Astrocyte (in vitro differentiated cells and primary cell): ENCODE data around the gene MEP1A.

Experiments
- EZH2 ChIP-seq: IDR thresholded peaks from 2 replicates; pipeline ENCODE4 v1.6.1; 2012; ENCODE audit warnings: mild to moderate bottlenecking, low read length, inconsistent platforms; ENCODE audit not compliant: insufficient read depth
- TF ChIP-seq, protein P1 (sequence below): IDR thresholded peaks from 2 replicates; pipeline ENCODE4 v1.5.1; 2011; ENCODE audit warnings: low read depth, mild to moderate bottlenecking, inconsistent platforms, low read length, moderate library complexity; ENCODE audit not compliant: insufficient read depth

DNA sequence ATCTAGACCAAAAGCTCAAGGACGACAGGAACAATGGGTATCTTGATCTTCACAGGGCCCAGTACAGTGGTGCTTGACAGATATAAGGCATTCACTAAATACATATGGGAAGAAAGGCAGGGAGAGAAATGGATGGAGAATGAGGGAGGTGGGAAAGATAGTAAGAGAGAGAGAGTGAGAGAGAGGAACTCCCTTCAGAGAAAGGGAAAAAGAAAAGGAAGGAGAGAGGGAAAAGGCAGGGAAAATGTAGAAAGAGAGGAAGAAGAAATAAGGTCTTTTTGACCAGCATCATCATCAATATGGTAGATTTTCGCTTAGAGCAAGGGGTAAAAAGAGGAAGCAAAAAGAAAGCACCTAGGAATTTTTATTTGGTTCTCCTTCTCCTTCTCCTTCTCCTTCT, 47.2 kb upstream of the MEP1A start:
- TF ChIP-seq, protein P1, sequence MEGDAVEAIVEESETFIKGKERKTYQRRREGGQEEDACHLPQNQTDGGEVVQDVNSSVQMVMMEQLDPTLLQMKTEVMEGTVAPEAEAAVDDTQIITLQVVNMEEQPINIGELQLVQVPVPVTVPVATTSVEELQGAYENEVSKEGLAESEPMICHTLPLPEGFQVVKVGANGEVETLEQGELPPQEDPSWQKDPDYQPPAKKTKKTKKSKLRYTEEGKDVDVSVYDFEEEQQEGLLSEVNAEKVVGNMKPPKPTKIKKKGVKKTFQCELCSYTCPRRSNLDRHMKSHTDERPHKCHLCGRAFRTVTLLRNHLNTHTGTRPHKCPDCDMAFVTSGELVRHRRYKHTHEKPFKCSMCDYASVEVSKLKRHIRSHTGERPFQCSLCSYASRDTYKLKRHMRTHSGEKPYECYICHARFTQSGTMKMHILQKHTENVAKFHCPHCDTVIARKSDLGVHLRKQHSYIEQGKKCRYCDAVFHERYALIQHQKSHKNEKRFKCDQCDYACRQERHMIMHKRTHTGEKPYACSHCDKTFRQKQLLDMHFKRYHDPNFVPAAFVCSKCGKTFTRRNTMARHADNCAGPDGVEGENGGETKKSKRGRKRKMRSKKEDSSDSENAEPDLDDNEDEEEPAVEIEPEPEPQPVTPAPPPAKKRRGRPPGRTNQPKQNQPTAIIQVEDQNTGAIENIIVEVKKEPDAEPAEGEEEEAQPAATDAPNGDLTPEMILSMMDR, result no peak
- TF ChIP-seq EZH2, result no peak
